CD14-positive monocyte (primary cell): Measurements from ENCODE around the gene ANKRD52. TPM values are rescaled to one million over a fixed set of nuclear protein-coding genes. Genes with fewer than 3 reads are reported as not detected.

Experiments used
- DNase-seq, 3 donors: peaks; one replicate each; pipeline ENCODE4 v3.0.0-alpha.2; 2011 to 2022
- H2AFZ ChIP-seq: 2 replicates; pipeline ENCODE4 v1.6.0; 2012; ENCODE audit warnings: mild to moderate bottlenecking, low read depth, low read length, inconsistent platforms; ENCODE audit not compliant: insufficient read depth, poor library complexity, severe bottlenecking
- H3K27ac ChIP-seq, 2 donors: 1 replicate in 1 of 2; 2 replicates in 1 of 2; pipeline ENCODE4 v1.5.1; 2012 to 2013; ENCODE audit warnings: low read length in 2 of 2, control low read depth in 1 of 2, inconsistent platforms in 1 of 2, low read depth in 1 of 2, mild to moderate bottlenecking in 1 of 2
- H3K27me3 ChIP-seq, 2 donors: one replicate each; pipeline versions ENCODE4 v1.6.0 to v1.6.1; 2011 to 2013; ENCODE audit warnings: low read length in 2 of 2; ENCODE audit not compliant: control insufficient read depth in 2 of 2, insufficient read depth in 2 of 2
- H3K36me3 ChIP-seq, 2 donors: replicated peaks in 1 of 2; 1 replicate in 1 of 2; 2 replicates in 1 of 2; pipeline versions ENCODE4 v1.5.1 to v1.6.1; 2012 to 2013; ENCODE audit warnings: low read length in 2 of 2, control low read depth in 1 of 2, inconsistent platforms in 1 of 2, mild to moderate bottlenecking in 1 of 2; ENCODE audit not compliant: insufficient read depth in 2 of 2, control insufficient read depth in 1 of 2
- H3K4me1 ChIP-seq, 2 donors: 1 replicate in 1 of 2; 2 replicates in 1 of 2; pipeline versions ENCODE4 v1.5.1 to v1.6.1; 2012 to 2013; ENCODE audit warnings: low read length in 2 of 2, control low read depth in 1 of 2, inconsistent platforms in 1 of 2, mild to moderate bottlenecking in 1 of 2, moderate library complexity in 1 of 2; ENCODE audit not compliant: insufficient read depth in 2 of 2, control insufficient read depth in 1 of 2
- H3K4me2 ChIP-seq: replicated peaks from 2 replicates; pipeline ENCODE3; 2012; ENCODE audit warnings: low read length, moderate library complexity, mild to moderate bottlenecking; ENCODE audit not compliant: poor library complexity, severe bottlenecking; ENCODE audit errors: extremely low read depth
- H3K4me3 ChIP-seq, 3 experiments: fragments of 200-600 bp in 1 of 3; sonication (generic) in 1 of 3; replicated peaks in 1 of 3; 1 replicate in 2 of 3; 2 replicates in 1 of 3; pipeline ENCODE4 v1.5.1; 2011 to 2013; ENCODE audit warnings: low read length in 3 of 3, mild to moderate bottlenecking in 3 of 3, control low read depth in 2 of 3, low read depth in 2 of 3, inconsistent platforms in 1 of 3, moderate library complexity in 1 of 3
- H3K79me2 ChIP-seq: 2 replicates; pipeline ENCODE4 v1.6.0; 2012; ENCODE audit warnings: mild to moderate bottlenecking, control low read depth, inconsistent platforms, low read length, moderate library complexity; ENCODE audit not compliant: insufficient read depth
- H3K9ac ChIP-seq: 2 replicates; pipeline ENCODE4 v1.6.0; 2017; ENCODE audit warnings: low read length, mild to moderate bottlenecking; ENCODE audit not compliant: insufficient read depth, poor library complexity, severe bottlenecking
- H3K9me3 ChIP-seq, 2 donors: replicated peaks in 1 of 2; 1 replicate in 1 of 2; 2 replicates in 1 of 2; pipeline versions ENCODE4 v1.5.1 to v1.6.1; 2012 to 2013; ENCODE audit warnings: low read length in 2 of 2, control low read depth in 1 of 2; ENCODE audit not compliant: control insufficient read depth in 1 of 2, insufficient read depth in 1 of 2
- H4K20me1 ChIP-seq: 2 replicates; pipeline ENCODE4 v1.6.0; 2012; ENCODE audit warnings: mild to moderate bottlenecking, low read length, control low read depth, moderate library complexity; ENCODE audit not compliant: insufficient read depth
- H3K27ac Mint-ChIP-seq, 7 donors: one replicate each; pipeline ENCODE4 v1.8.0; 2020; ENCODE audit warnings: mild to moderate bottlenecking in 7 of 7, mixed read lengths in 7 of 7, moderate library complexity in 6 of 7, inconsistent platforms in 2 of 7
- H3K27me3 Mint-ChIP-seq, 3 donors: one replicate each; pipeline ENCODE4 v1.8.0; 2021 to 2022; ENCODE audit warnings: low read depth in 3 of 3, mild to moderate bottlenecking in 3 of 3, mixed read lengths in 3 of 3, moderate library complexity in 3 of 3, inconsistent platforms in 1 of 3
- H3K36me3 Mint-ChIP-seq, 2 donors: one replicate each; pipeline ENCODE4 v1.8.0; 2020; ENCODE audit warnings: mixed read lengths in 2 of 2, inconsistent platforms in 1 of 2, mild to moderate bottlenecking in 1 of 2
- H3K4me1 Mint-ChIP-seq: one replicate; pipeline ENCODE4 v1.8.0; 2020; ENCODE audit warnings: mild to moderate bottlenecking, mixed read lengths
- H3K4me3 Mint-ChIP-seq, 2 donors: one replicate each; pipeline ENCODE4 v1.8.0; 2020; ENCODE audit warnings: mild to moderate bottlenecking in 2 of 2, mixed read lengths in 2 of 2, moderate library complexity in 1 of 2
- H3K9me3 Mint-ChIP-seq, 7 donors: one replicate each; pipeline ENCODE4 v1.8.0; 2020 to 2022; ENCODE audit warnings: mixed read lengths in 7 of 7, mild to moderate bottlenecking in 6 of 7, moderate library complexity in 6 of 7, inconsistent platforms in 2 of 7
- WGBS: methylation state at CpG from one replicate; pipeline ENCODE4 v1.1.5; 2013; ENCODE audit warnings: missing lambda C conversion rate; ENCODE audit not compliant: insufficient coverage; 5-methylcytosine and 5-hydroxymethylcytosine counted together
- intact Hi-C, 2 donors: fragments of 100-400 bp; cut with micrococcal nuclease; formaldehyde crosslinking; loops; one replicate each; pipeline versions ENCODE4 v1.15.0 to v1.15.1; 2023
- polyA plus RNA-seq, 3 donors: library from polyadenylated mRNA; depleted of rRNA in 1 of 3; unstranded in 2 of 3; stranded (reverse) in 1 of 3; fragments of 300-500 nt in 2 of 3; fragments of >200 nt in 1 of 3; fragmentation: Illumina TruSeq in 2 of 3; gene quantifications; 1 replicate in 2 of 3; 2 replicates in 1 of 3; pipeline ENCODE4 v1.2.3, GENCODE V29; 2012 to 2021
- TF ChIP-seq, protein P1 (sequence below): fragments of 200-600 bp; IDR thresholded peaks from one replicate; pipeline ENCODE4 v1.8.0; 2022; ENCODE audit warnings: antibody characterized with exemption, mild to moderate bottlenecking

Gene ANKRD52
- polyA plus RNA-seq, 3 donors: 1.5 to 12.4 (median 2.4) TPM

DNA sequence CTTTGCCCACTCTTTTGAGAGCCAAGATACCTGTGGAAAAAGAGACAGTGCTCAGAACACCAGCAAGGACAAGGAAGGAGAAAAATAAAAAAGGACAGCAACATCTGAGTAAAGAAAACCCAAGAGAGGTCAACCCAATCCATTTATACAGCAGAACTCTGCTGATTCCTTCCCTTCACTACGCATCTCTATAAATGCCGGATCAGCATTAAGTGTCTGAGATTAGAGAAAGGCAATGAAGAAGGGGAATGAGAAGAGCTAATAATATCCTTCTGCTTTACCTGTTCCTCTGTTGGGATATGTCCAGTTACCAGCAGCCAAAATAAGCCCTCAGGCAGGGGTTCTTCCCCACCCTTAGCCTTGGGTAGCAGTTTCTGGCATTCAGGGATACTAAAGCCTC lies 24.4 kb upstream of the ANKRD52 start:
- intact Hi-C loops: no loop called here
- H4K20me1 ChIP-seq: peaks cover 10% of the 10 kb centered on the region
- no peaks in the 10 kb centered on the region for H3K9me3 Mint-ChIP-seq
- no peaks in the 10 kb centered on the region for H3K27me3 ChIP-seq
- H3K36me3 Mint-ChIP-seq: peaks cover 67 to 92% of the 10 kb centered on the region in 2 donors
- H3K9me3 ChIP-seq: no peaks in the 10 kb centered on the region
- no peak overlapping the region for H3K4me3 ChIP-seq
- TF ChIP-seq, protein P1, sequence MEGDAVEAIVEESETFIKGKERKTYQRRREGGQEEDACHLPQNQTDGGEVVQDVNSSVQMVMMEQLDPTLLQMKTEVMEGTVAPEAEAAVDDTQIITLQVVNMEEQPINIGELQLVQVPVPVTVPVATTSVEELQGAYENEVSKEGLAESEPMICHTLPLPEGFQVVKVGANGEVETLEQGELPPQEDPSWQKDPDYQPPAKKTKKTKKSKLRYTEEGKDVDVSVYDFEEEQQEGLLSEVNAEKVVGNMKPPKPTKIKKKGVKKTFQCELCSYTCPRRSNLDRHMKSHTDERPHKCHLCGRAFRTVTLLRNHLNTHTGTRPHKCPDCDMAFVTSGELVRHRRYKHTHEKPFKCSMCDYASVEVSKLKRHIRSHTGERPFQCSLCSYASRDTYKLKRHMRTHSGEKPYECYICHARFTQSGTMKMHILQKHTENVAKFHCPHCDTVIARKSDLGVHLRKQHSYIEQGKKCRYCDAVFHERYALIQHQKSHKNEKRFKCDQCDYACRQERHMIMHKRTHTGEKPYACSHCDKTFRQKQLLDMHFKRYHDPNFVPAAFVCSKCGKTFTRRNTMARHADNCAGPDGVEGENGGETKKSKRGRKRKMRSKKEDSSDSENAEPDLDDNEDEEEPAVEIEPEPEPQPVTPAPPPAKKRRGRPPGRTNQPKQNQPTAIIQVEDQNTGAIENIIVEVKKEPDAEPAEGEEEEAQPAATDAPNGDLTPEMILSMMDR: no peak
- no peak overlapping the region for H3K4me2 ChIP-seq
- WGBS: no CpG with 5 or more reads among the region's 2 CpGs
- H3K4me1 Mint-ChIP-seq: peaks cover 2% of the 10 kb centered on the region
- peaks cover 1% of the 10 kb centered on the region for H3K79me2 ChIP-seq
- H3K4me3 Mint-ChIP-seq: no peak overlapping the region
- no peak overlapping the region for H3K27ac ChIP-seq
- H3K4me1 ChIP-seq: no peaks in the 10 kb centered on the region
- no peaks in the 10 kb centered on the region for H3K27me3 Mint-ChIP-seq
- no peak overlapping the region for H2AFZ ChIP-seq
- H3K9ac ChIP-seq: no peak overlapping the region
- no peak for DNase-seq
- H3K27ac Mint-ChIP-seq: no peak overlapping the region
- peaks cover 74 to 95% of the 10 kb centered on the region in 2 donors for H3K36me3 ChIP-seq

DNA sequence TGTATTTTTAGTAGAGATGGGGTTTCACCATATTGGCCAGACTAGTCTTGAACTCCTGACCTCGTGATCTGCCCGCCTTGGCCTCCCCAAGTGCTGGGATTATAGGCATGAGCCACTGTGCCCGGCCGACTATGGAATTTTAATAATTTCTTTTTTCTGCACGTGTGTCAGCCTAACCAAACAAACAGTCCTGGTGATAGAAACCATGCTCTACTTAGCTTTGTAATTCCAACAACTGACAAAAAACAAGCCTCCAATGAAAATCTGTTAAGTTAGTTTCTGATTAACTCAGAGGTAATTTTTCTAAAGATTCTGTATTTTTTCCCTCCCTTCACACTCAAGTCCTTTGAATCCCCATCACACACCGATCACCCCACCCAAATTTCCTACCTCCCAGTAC lies 23.8 kb upstream of the ANKRD52 start:
- Histone ChIP-seq H3K4me2 (no peak overlapping the region), H3K9me3 (no peaks in the 10 kb centered on the region), H3K79me2 (no peaks in the 10 kb centered on the region), H3K36me3 (peaks cover 78 to 97% of the 10 kb centered on the region in 2 donors), H3K4me3 (no peak overlapping the region), H4K20me1 (peaks cover 6% of the 10 kb centered on the region), H3K27me3 (no peaks in the 10 kb centered on the region), H2AFZ (no peak overlapping the region), H3K4me1 (no peaks in the 10 kb centered on the region), H3K27ac (no peak overlapping the region), H3K9ac (no peak overlapping the region)
- Mint-ChIP-seq H3K27me3 (no peaks in the 10 kb centered on the region), H3K4me1 (peaks cover 2% of the 10 kb centered on the region), H3K36me3 (peaks cover 68 to 96% of the 10 kb centered on the region in 2 donors), H3K4me3 (no peak overlapping the region), H3K27ac (no peak overlapping the region), H3K9me3 (peaks cover 0 to 4% (median 0%) of the 10 kb centered on the region in 7 donors)
- intact Hi-C loops: no loop called here
- 100% methylated on average over 3 of the region's 6 CpGs for WGBS
- no peak for DNase-seq
- TF ChIP-seq, protein P1: no peak
